HFFc6 (cell line): ENCODE data around the gene KDM6B. TPM values are rescaled to one million over a fixed set of nuclear protein-coding genes. Genes with fewer than 3 reads are reported as not detected.

Source experiments
- DNase-seq: peaks from one replicate; pipeline ENCODE4 v3.0.0-alpha.2; 2018
- H3K27ac Mint-ChIP-seq: 2 replicates; pipeline ENCODE4 v1.8.0; 2020; ENCODE audit warnings: mild to moderate bottlenecking, mixed read lengths
- H3K27me3 Mint-ChIP-seq: 2 replicates; pipeline ENCODE4 v1.8.0; 2021; ENCODE audit warnings: mild to moderate bottlenecking, moderate library complexity, mixed read lengths; ENCODE audit not compliant: insufficient read depth
- H3K36me3 Mint-ChIP-seq: 2 replicates; pipeline ENCODE4 v1.8.0; 2021; ENCODE audit warnings: low read depth, mixed read lengths
- H3K4me1 Mint-ChIP-seq: 2 replicates; pipeline ENCODE4 v1.8.0; 2020; ENCODE audit warnings: low read depth, mixed read lengths
- H3K4me3 Mint-ChIP-seq: 2 replicates; pipeline ENCODE4 v1.8.0; 2020; ENCODE audit warnings: mild to moderate bottlenecking, moderate library complexity, mixed read lengths
- H3K9me3 Mint-ChIP-seq: 2 replicates; pipeline ENCODE4 v1.8.0; 2020; ENCODE audit warnings: mild to moderate bottlenecking, mixed read lengths
- total RNA-seq, 6 experiments: library from RNA; stranded (reverse); fragmentation: NEBNext Ultra II Directional; extraction: Animal tissue kit (Norgen Biotek cat#: 25700); gene quantifications; 2 replicates in 1 of 6; 3 replicates in 5 of 6; pipeline ENCODE4 v1.2.3, GENCODE V29; 2021
- TF ChIP-seq, protein P1 (sequence below): fragments of 200-600 bp; sonication (generic); IDR thresholded peaks from 2 replicates; pipeline ENCODE4 v1.5.0; 2021; ENCODE audit warnings: antibody characterized with exemption, mild to moderate bottlenecking

KDM6B gene
- total RNA-seq, 6 experiments from 2014 or later, result 10.4 to 15.2 (median 11.6) TPM

DNA sequence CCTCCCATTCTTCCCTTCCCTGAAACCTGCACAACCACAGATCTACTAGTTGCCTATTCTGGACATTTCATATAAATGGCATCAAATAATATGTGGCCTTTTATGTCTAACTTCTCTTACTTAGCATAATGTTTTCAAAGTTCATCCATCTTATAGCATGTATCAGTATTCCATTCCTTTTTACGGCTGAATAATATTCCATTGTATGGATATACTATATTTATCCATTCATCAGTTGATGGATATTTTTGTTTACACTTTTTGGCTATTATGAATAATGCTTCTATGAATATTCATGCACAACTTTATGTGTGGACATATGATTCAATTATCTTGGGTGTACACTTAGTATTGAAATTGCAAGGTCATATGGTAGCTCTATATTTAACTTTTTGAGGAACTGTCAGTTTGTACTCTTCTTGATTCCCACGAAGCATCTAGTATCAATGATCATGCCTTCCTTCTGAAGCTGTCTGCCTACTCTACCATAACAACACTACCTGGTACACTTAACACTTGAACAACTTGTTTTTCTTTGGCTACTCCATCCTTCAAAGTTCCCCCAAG lies 41.9 kb downstream of the KDM6B start:
- H3K36me3 Mint-ChIP-seq, result no peaks in the 10 kb centered on the region; the same call in 1 of the 2 replicates
- TF ChIP-seq, protein P1, sequence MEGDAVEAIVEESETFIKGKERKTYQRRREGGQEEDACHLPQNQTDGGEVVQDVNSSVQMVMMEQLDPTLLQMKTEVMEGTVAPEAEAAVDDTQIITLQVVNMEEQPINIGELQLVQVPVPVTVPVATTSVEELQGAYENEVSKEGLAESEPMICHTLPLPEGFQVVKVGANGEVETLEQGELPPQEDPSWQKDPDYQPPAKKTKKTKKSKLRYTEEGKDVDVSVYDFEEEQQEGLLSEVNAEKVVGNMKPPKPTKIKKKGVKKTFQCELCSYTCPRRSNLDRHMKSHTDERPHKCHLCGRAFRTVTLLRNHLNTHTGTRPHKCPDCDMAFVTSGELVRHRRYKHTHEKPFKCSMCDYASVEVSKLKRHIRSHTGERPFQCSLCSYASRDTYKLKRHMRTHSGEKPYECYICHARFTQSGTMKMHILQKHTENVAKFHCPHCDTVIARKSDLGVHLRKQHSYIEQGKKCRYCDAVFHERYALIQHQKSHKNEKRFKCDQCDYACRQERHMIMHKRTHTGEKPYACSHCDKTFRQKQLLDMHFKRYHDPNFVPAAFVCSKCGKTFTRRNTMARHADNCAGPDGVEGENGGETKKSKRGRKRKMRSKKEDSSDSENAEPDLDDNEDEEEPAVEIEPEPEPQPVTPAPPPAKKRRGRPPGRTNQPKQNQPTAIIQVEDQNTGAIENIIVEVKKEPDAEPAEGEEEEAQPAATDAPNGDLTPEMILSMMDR, result no peak
- DNase-seq, result no peak
- no peaks in the 10 kb centered on the region for H3K4me1 Mint-ChIP-seq
- no peak overlapping the region for H3K4me3 Mint-ChIP-seq
- H3K27ac Mint-ChIP-seq, result no peak overlapping the region
- no peaks in the 10 kb centered on the region for H3K27me3 Mint-ChIP-seq
- no peaks in the 10 kb centered on the region for H3K9me3 Mint-ChIP-seq

DNA sequence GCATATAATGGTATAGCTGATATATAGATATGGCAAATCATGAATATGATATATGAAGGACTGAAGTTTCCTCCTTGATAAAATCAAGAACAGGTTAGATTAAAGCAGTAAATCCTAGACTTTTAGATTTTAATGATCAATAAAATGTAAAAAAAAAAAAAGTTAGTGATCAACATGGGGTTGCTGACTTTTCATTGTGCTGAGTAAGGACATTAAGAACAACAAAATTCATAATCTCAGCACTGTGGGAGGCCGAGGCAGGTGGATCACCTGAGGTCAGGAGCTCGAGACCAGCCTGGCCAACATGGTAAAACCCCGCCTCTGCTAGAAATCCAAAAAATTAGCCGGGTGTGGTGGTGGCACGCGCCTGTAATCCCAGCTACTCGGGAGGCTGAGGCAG lies 44.2 kb downstream of the KDM6B start:
- H3K27ac Mint-ChIP-seq, result no peak overlapping the region
- H3K36me3 Mint-ChIP-seq, result no peaks in the 10 kb centered on the region; the same call in 1 of the 2 replicates
- TF ChIP-seq, protein P1, result no peak

DNA sequence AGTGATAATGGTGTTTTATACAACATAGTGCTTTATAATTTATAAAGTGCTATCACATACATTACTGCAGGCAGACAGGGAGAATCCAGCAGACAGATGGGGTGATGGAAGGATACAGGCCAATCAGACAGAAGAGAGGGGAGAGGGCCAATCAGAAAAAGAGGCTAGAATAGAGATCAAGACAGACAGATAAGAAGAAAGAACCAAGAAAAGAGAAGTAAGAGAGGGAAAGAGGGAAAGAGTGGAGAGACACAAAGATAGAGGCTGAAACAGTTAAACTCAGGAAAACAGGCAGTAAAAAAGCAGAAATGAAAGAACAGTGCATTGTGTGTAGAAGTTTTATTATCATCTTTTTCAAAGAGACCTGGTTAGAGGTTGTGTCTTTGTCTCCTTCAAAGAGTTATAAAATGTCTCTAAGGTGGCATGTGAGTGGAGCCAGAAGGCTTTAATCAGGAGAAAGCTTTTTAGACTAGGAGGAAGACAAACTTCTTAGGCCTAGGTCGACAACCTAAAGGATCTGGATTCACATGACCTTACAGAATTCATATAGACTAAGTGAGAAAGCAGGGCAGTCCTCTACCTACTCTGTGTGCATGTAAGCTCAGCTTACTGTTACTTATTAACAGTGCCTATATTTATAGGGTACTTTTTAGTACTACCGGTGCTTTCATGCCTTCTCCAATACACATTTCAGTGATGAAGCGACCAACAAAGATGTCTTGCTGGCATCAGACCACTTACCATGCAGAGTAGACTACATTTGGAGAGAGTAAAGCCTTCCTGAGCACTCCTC lies 46.3 kb downstream of the KDM6B start:
- Mint-ChIP-seq H3K4me1 (peaks cover 5% of the 10 kb centered on the region), H3K9me3 (no peaks in the 10 kb centered on the region), H3K27me3 (no peaks in the 10 kb centered on the region), H3K36me3 (no peaks in the 10 kb centered on the region; the same call in 1 of the 2 replicates), H3K27ac (no peak overlapping the region), H3K4me3 (no peak overlapping the region)
- no peak for DNase-seq
- TF ChIP-seq, protein P1, result no peak

More for the DNA sequence above, 44.2 kb downstream of the KDM6B start:
- H3K9me3 Mint-ChIP-seq, result no peaks in the 10 kb centered on the region
- DNase-seq, result no peak
- no peaks in the 10 kb centered on the region for H3K27me3 Mint-ChIP-seq
- H3K4me3 Mint-ChIP-seq, result no peak overlapping the region
- H3K4me1 Mint-ChIP-seq, result no peaks in the 10 kb centered on the region

DNA sequence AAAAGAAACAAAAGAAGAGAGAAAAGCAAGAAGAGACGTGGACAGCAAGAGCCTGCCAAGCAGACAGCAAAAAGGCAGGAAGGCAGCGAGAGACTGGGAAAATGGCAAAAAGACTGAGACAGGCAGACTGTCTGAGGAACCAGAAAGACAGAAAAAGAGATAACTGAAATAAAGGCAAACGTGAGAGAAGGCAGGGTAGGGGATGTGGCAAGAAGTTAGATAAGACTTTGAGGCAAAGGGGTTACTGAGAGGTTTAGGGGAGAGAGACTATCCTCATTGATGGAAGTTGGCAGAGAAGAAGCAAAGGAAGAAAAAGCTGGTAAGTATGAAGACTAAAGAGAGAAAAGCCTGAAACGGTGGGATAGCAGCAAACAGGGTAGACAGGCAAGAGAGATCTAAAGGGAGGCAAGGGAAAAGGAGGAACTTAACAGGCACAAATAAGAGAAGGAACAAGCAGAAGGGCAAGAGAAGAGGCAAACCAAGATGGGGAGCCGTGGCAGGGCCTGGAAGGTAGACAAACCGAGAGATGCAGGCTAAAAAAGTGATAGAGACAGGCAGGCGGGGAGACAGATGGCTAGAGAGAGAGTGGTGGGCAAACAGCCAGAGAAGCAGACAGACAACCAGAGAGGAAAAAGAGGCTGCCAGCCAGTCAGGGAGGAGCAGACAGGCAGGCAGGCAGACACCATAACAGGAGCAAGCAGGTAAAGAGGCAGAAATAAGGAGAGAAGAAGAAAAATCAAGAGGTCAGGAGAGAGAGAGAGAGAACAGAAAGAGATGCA lies 47.4 kb downstream of the KDM6B start:
- Mint-ChIP-seq H3K27me3 (peaks cover 2% of the 10 kb centered on the region; the same call in 1 of the 2 replicates), H3K4me1 (peaks cover 5% of the 10 kb centered on the region), H3K36me3 (no peaks in the 10 kb centered on the region), H3K27ac (no peak overlapping the region), H3K9me3 (no peaks in the 10 kb centered on the region), H3K4me3 (no peak overlapping the region)
- TF ChIP-seq, protein P1, result no peak
- DNase-seq, result no peak

DNA sequence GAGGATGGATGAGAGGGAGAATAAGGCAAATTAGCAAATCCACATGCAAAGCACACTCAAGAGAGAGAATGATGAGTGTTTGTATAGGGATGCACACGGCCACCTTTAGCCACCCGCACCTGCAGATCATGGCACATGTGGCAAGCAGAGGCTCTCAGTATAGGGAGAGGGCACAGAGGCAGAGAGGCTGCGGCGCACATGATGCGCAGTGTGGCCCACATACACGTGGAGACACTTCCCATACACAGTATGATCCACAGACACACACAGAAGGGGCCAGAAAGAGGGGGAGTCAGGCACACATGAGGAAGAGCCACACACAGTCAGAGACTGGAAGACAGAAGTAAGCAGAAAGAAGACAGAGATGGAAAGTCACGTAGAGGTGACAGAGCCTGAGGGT lies 48.1 kb downstream of the KDM6B start:
- H3K27ac Mint-ChIP-seq, result no peak overlapping the region
- no peak overlapping the region for H3K4me3 Mint-ChIP-seq
- H3K36me3 Mint-ChIP-seq, result no peaks in the 10 kb centered on the region
- DNase-seq, result no peak
- peaks cover 5% of the 10 kb centered on the region for H3K4me1 Mint-ChIP-seq
- TF ChIP-seq, protein P1, result no peak
- peaks cover 2% of the 10 kb centered on the region; the same call in 1 of the 2 replicates for H3K27me3 Mint-ChIP-seq
- H3K9me3 Mint-ChIP-seq, result no peaks in the 10 kb centered on the region
